GM18517 (cell line): ENCODE measurements around the gene NFATC2.

Experiments
- ATAC-seq: cut with Tn5 transposase; IDR thresholded peaks from one replicate; pipeline ENCODE4 v1.9.1; 2021; ENCODE audit warnings: mild to moderate bottlenecking, moderate library complexity; ENCODE audit not compliant: unreplicated experiment

NFATC2 gene

GRCh38 chr20:51437182-51437924 is 105.2 kb downstream of the NFATC2 start:
- no peak for ATAC-seq

- ATAC-seq = no peak
These were observed 107.8 kb downstream of the NFATC2 start for GRCh38 chr20:51434580-51435247.

GRCh38 chr20:51434026-51434425 is 108.5 kb downstream of the NFATC2 start:
- no peak for ATAC-seq

- no peak for ATAC-seq
These were observed 109.6 kb downstream of the NFATC2 start for GRCh38 chr20:51432875-51433274.

- no peak for ATAC-seq
These were observed 110.2 kb downstream of the NFATC2 start for GRCh38 chr20:51432251-51432784.

- no peak for ATAC-seq
These were observed 111.2 kb downstream of the NFATC2 start for GRCh38 chr20:51431321-51431720.

GRCh38 chr20:51430198-51430950 is 112.1 kb downstream of the NFATC2 start:
- no peak for ATAC-seq

GRCh38 chr20:51429696-51430095 is 112.8 kb downstream of the NFATC2 start:
- ATAC-seq = no peak

GRCh38 chr20:51429144-51429482 is 113.4 kb downstream of the NFATC2 start:
- ATAC-seq = no peak

GRCh38 chr20:51428401-51429143 is 113.9 kb downstream of the NFATC2 start:
- no peak for ATAC-seq

- ATAC-seq = no peak
These were observed 114.7 kb downstream of the NFATC2 start for GRCh38 chr20:51427651-51428291.

- ATAC-seq = no peak
These were observed 115.5 kb downstream of the NFATC2 start for GRCh38 chr20:51426718-51427650.

GRCh38 chr20:51425347-51426106 is 117.0 kb downstream of the NFATC2 start:
- ATAC-seq = no peak

GRCh38 chr20:51424270-51425117 is 118.0 kb downstream of the NFATC2 start:
- ATAC-seq = no peak

- no peak for ATAC-seq
These were observed 118.7 kb downstream of the NFATC2 start for GRCh38 chr20:51423810-51424209.

- peak; percentile 81 for ATAC-seq
These were observed 119.2 kb downstream of the NFATC2 start for GRCh38 chr20:51423290-51423667.

GRCh38 chr20:51422514-51423289 is 119.8 kb downstream of the NFATC2 start:
- ATAC-seq = peak; percentile 7
